ENCODE results near the gene LEFTY2. TPM values are rescaled to one million over a fixed set of nuclear protein-coding genes. Genes with fewer than 3 reads are reported as not detected.

LEFTY2 gene
- total and polyA plus RNA-seq, 2 donors (not counting 1 experiment from before 2014, with no cell fraction given), result 0.21 TPM; not detected in 1

DNA sequence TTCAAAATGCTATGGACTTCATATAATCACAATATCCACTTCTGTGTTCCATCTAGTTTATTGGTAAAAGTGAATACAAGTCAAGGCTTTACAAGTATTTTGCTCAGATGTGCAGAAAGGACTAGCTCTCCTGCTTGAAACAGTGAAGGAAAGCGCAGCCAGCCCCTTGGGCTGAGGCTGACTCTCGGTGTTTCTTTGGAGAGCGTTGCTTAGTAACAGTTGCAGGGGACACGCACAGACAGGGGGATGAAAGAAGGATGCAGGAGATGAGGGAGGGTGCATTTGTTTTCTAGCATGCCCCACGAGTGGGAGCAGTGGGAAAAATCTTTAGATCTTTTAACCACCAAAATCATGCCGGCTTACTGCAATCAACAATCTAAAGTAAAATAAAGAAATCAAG is 26.1 kb downstream of the LEFTY2 start:
- Histone ChIP-seq H3K9ac (ENCODE audit: low read length) (no peak overlapping the region), H3K79me2 (ENCODE audit: control insufficient read depth, insufficient read depth, low read length) (no peaks in the 10 kb centered on the region), H3K4me1 (ENCODE audit: control insufficient read depth in 2 of 2, insufficient read depth in 2 of 2, low read length in 2 of 2) (peaks cover 18 to 19% of the 10 kb centered on the region in 2 donors), H2AFZ (ENCODE audit: insufficient read depth, low read depth, low read length, poor library complexity, severe bottlenecking) (no peak overlapping the region), H3K4me3 (ENCODE audit: control extremely low read depth in 1 of 5, extremely low read depth in 1 of 5, insufficient read depth in 1 of 5, low read depth in 2 of 5, low read length in 4 of 5) (no peak overlapping the region), H3K27me3 (replicated peaks in 1 of 4; ENCODE audit: control extremely low read depth in 1 of 4, control insufficient read depth in 3 of 4, insufficient read depth in 4 of 4, low read length in 3 of 4) (no peaks in the 10 kb centered on the region), H3K36me3 (replicated peaks in 1 of 2; ENCODE audit: control extremely low read depth in 1 of 2, control insufficient read depth in 1 of 2, extremely low read depth in 1 of 2, insufficient read depth in 2 of 2, low read length in 1 of 2) (peaks cover 4 to 30% of the 10 kb centered on the region in 2 experiments), H3K4me2 (replicated peaks; ENCODE audit: low read depth, low read length, poor library complexity, severe bottlenecking) (no peak overlapping the region), H3K9me3 (ENCODE audit: control extremely low read depth in 1 of 3, control insufficient read depth in 2 of 3, insufficient read depth in 1 of 3, low read length in 2 of 3) (peaks cover 0 to 4% (median 0%) of the 10 kb centered on the region in 3 donors), H4K20me1 (ENCODE audit: control insufficient read depth, insufficient read depth, low read length, poor library complexity, severe bottlenecking) (peaks cover under 1% of the 10 kb centered on the region), H3K27ac (ENCODE audit: low read length in 2 of 2) (no peak overlapping the region)
- no peak overlapping the region for H3K27ac Mint-ChIP-seq
- 93% methylated on average over 3 of the region's 6 CpGs for WGBS (ENCODE audit: insufficient coverage)
- ATAC-seq (ENCODE audit: low read depth), result no peak
- H3K27me3 Mint-ChIP-seq, result no peaks in the 10 kb centered on the region
- CTCF ChIA-PET, result interaction anchor here (1.3 kb wide), 1 partner anchor 440 kb away, joined by 3 read pairs; no protein-coding TSS in a partner anchor
- POLR2A ChIA-PET, result no interaction called here
- intact Hi-C loops (cut with micrococcal nuclease), result loop anchor here (10.0 kb wide), 1 partner anchor 360 kb away; no protein-coding TSS in a partner anchor
- no peak for DNase-seq
- no peak overlapping the region for H3K4me3 Mint-ChIP-seq
- TF ChIP-seq, protein P1, sequence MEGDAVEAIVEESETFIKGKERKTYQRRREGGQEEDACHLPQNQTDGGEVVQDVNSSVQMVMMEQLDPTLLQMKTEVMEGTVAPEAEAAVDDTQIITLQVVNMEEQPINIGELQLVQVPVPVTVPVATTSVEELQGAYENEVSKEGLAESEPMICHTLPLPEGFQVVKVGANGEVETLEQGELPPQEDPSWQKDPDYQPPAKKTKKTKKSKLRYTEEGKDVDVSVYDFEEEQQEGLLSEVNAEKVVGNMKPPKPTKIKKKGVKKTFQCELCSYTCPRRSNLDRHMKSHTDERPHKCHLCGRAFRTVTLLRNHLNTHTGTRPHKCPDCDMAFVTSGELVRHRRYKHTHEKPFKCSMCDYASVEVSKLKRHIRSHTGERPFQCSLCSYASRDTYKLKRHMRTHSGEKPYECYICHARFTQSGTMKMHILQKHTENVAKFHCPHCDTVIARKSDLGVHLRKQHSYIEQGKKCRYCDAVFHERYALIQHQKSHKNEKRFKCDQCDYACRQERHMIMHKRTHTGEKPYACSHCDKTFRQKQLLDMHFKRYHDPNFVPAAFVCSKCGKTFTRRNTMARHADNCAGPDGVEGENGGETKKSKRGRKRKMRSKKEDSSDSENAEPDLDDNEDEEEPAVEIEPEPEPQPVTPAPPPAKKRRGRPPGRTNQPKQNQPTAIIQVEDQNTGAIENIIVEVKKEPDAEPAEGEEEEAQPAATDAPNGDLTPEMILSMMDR (IDR thresholded peaks at IDR 0.05), result no peak
- TF ChIP-seq EZH2 (IDR thresholded peaks at IDR 0.05; ENCODE audit: borderline replicate concordance, insufficient read depth, low read depth, low read length, poor library complexity, severe bottlenecking), result no peak
- H3K9me3 Mint-ChIP-seq (ENCODE audit: insufficient read depth), result no peaks in the 10 kb centered on the region
- H3K4me1 Mint-ChIP-seq, result peaks cover 16% of the 10 kb centered on the region

DNA sequence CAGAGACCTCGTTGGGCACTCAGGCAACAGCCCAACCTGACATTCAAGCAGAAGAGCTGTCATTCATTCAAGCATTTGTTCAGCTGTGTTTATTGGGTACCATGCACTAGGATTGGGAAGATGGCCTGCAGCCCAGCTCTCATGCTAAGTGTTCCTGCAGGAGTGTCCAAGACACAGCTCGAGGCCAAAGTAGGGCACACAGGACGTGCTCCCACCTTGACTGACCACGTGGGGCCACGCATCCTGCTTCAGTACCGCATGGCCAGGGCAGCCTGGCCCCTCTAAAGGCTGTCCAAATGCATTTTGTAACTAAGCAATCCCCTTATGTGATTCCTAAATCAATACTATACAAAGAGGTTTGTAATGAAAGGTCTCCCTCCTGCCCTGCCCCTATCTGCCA is 26.6 kb downstream of the LEFTY2 start:
- Histone ChIP-seq H3K9me3 (ENCODE audit: control extremely low read depth in 1 of 3, control insufficient read depth in 2 of 3, insufficient read depth in 1 of 3, low read length in 2 of 3) (peaks cover 0 to 4% (median 0%) of the 10 kb centered on the region in 3 donors), H3K79me2 (ENCODE audit: control insufficient read depth, insufficient read depth, low read length) (no peaks in the 10 kb centered on the region), H3K4me1 (ENCODE audit: control insufficient read depth in 2 of 2, insufficient read depth in 2 of 2, low read length in 2 of 2) (peaks cover 23 to 25% of the 10 kb centered on the region in 2 donors), H3K4me2 (replicated peaks; ENCODE audit: low read depth, low read length, poor library complexity, severe bottlenecking) (no peak overlapping the region), H4K20me1 (ENCODE audit: control insufficient read depth, insufficient read depth, low read length, poor library complexity, severe bottlenecking) (no peaks in the 10 kb centered on the region), H3K27me3 (replicated peaks in 1 of 4; ENCODE audit: control extremely low read depth in 1 of 4, control insufficient read depth in 3 of 4, insufficient read depth in 4 of 4, low read length in 3 of 4) (no peaks in the 10 kb centered on the region), H3K36me3 (replicated peaks in 1 of 2; ENCODE audit: control extremely low read depth in 1 of 2, control insufficient read depth in 1 of 2, extremely low read depth in 1 of 2, insufficient read depth in 2 of 2, low read length in 1 of 2) (peaks cover 4 to 24% of the 10 kb centered on the region in 2 experiments), H2AFZ (ENCODE audit: insufficient read depth, low read depth, low read length, poor library complexity, severe bottlenecking) (no peak overlapping the region), H3K9ac (ENCODE audit: low read length) (no peak overlapping the region), H3K27ac (ENCODE audit: low read length in 2 of 2) (no peak overlapping the region), H3K4me3 (ENCODE audit: control extremely low read depth in 1 of 5, extremely low read depth in 1 of 5, insufficient read depth in 1 of 5, low read depth in 2 of 5, low read length in 4 of 5) (no peak overlapping the region)
- DNase-seq (no peak), ATAC-seq (ENCODE audit: low read depth) (no peak)
- Mint-ChIP-seq H3K4me3 (no peak overlapping the region), H3K9me3 (ENCODE audit: insufficient read depth) (no peaks in the 10 kb centered on the region), H3K27ac (no peak overlapping the region), H3K27me3 (no peaks in the 10 kb centered on the region), H3K4me1 (peaks cover 20% of the 10 kb centered on the region)
- CTCF ChIA-PET, result interaction anchor here (1.3 kb wide), 1 partner anchor 440 kb away, joined by 3 read pairs; no protein-coding TSS in a partner anchor
- POLR2A ChIA-PET, result no interaction called here
- TF ChIP-seq EZH2 (IDR thresholded peaks at IDR 0.05; ENCODE audit: borderline replicate concordance, insufficient read depth, low read depth, low read length, poor library complexity, severe bottlenecking), result no peak
- TF ChIP-seq, protein P1 (IDR thresholded peaks at IDR 0.05), result no peak
- intact Hi-C loops (cut with micrococcal nuclease), result loop anchor here (10.0 kb wide), 1 partner anchor 360 kb away; no protein-coding TSS in a partner anchor
- WGBS (ENCODE audit: insufficient coverage), result 91% methylated on average over 4 of the region's 6 CpGs
